ENCODE data around the gene LILRB4. TPM values are rescaled to one million over a fixed set of nuclear protein-coding genes. Genes with fewer than 3 reads are reported as not detected.
A peak's percentile ranks its signal among the peaks of the same experiment; 100 is the strongest.

Gene LILRB4
- total RNA-seq, 1 experiment from 2014 or later, result not detected

DNA sequence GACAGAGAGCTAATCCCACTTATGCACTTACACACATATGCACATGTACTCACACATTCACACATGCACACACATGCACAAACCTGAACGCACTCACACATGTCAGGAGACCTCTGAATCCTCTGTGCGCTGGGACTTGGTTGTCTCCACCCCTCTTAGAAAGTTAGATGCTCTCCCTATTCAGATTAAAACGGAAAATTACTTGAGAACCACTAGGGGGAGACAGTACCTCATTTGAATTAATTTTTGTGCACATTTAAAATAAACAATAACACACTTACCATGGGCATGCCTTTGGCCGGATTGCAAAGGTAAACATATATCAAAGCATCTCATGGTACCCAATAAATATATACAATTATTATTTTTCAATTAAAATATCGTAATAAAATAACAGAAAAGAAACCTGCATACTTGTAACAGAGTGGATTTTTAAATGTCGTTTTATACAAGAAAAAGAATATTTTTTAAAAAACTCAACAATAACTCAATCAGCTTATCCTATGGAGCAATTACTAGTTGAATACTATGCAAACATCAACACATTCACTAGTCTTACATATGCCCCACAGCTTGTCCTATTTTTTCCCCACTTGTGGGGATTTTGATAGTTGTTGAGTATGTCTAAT is 9.5 kb upstream of the LILRB4 start:
- H2AFZ ChIP-seq (ENCODE audit: low read depth, low read length, poor library complexity, severe bottlenecking), result no peak overlapping the region
- BruUV-seq (replicated peaks), result no TSS peak
- ChIA-PET POLR2A (no interaction called here), CTCF (interaction anchor here (4.3 kb wide), 1 partner anchor 21 kb away, joined by 28 read pairs; no protein-coding TSS in a partner anchor), RAD21 (ENCODE audit: low non-redundant PET in 1 of 2, low total read pairs in 2 of 2, uncharacterized antibody in 2 of 2, unreplicated experiment in 2 of 2) (no interaction called here)
- intact Hi-C loops (cut with micrococcal nuclease), result loop anchor here (1.0 to 10.0 kb wide), 2 partner anchors 267 to 982 kb away; no protein-coding TSS in a partner anchor
- no peaks in the 10 kb centered on the region for H3K9me2 ChIP-seq (ENCODE audit: insufficient read depth)
- no peaks in the 10 kb centered on the region for H3K36me3 ChIP-seq (ENCODE audit: control insufficient read depth in 1 of 2, insufficient read depth in 2 of 2, low read length in 2 of 2)
- H4K20me1 ChIP-seq (ENCODE audit: insufficient read depth), result no peaks in the 10 kb centered on the region
- H3K4me1 ChIP-seq (ENCODE audit: control insufficient read depth in 1 of 2, insufficient read depth in 2 of 2, low read length in 2 of 2), result no peaks in the 10 kb centered on the region
- H3K27me3 ChIP-seq (ENCODE audit: insufficient read depth, low read length), result peaks cover 8% of the 10 kb centered on the region; the same call in 1 of the 2 replicates
- H3K9ac ChIP-seq (ENCODE audit: low read length), result no peak overlapping the region
- TF ChIP-seq, protein P1, sequence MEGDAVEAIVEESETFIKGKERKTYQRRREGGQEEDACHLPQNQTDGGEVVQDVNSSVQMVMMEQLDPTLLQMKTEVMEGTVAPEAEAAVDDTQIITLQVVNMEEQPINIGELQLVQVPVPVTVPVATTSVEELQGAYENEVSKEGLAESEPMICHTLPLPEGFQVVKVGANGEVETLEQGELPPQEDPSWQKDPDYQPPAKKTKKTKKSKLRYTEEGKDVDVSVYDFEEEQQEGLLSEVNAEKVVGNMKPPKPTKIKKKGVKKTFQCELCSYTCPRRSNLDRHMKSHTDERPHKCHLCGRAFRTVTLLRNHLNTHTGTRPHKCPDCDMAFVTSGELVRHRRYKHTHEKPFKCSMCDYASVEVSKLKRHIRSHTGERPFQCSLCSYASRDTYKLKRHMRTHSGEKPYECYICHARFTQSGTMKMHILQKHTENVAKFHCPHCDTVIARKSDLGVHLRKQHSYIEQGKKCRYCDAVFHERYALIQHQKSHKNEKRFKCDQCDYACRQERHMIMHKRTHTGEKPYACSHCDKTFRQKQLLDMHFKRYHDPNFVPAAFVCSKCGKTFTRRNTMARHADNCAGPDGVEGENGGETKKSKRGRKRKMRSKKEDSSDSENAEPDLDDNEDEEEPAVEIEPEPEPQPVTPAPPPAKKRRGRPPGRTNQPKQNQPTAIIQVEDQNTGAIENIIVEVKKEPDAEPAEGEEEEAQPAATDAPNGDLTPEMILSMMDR (IDR thresholded peaks at IDR 0.05 in 2 of 3, conservative IDR thresholded peaks at IDR 0.05 in 1 of 3; ENCODE audit: borderline replicate concordance in 1 of 3, insufficient read depth in 1 of 3, low read depth in 2 of 3, low read length in 2 of 3), result peak; percentile 44 to 59 (median 56); a peak in 5 of 6 replicates
- TF ChIP-seq RAD21 (IDR thresholded peaks at IDR 0.05; ENCODE audit: low read depth), result peak; percentile 61
- TF ChIP-seq, protein P2, sequence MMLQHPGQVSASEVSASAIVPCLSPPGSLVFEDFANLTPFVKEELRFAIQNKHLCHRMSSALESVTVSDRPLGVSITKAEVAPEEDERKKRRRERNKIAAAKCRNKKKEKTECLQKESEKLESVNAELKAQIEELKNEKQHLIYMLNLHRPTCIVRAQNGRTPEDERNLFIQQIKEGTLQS (IDR thresholded peaks at IDR 0.05), result no peak
- H3K9me3 ChIP-seq (ENCODE audit: control insufficient read depth in 1 of 2, insufficient read depth in 1 of 2, low read depth in 1 of 2, low read length in 2 of 2), result no peaks in the 10 kb centered on the region
- no peak overlapping the region for H3K4me3 ChIP-seq (replicated peaks in 1 of 2; ENCODE audit: low read depth in 1 of 2, low read length in 2 of 2)
- H3K4me2 ChIP-seq (ENCODE audit: low read length), result no peak overlapping the region
- ATAC-seq (peak; percentile 84), DNase-seq (ENCODE audit: low read depth, low spot score) (peak; percentile 31)
- no peaks in the 10 kb centered on the region for H3K79me2 ChIP-seq (ENCODE audit: insufficient read depth, low read length)
- H3K27ac ChIP-seq (ENCODE audit: low read depth, low read length), result no peak overlapping the region

All from HCT116 (cell line).